HG02610 (cell line): ENCODE data around the gene ARF3.

Source experiments
- ATAC-seq: cut with Tn5 transposase; IDR thresholded peaks from one replicate; pipeline ENCODE4 v1.9.1; 2021; ENCODE audit warnings: mild to moderate bottlenecking, moderate library complexity; ENCODE audit not compliant: unreplicated experiment

Gene ARF3

GRCh38 chr12:48982397-48983080, 25.3 kb upstream of the ARF3 start:
- no peak for ATAC-seq

GRCh38 chr12:48981757-48982157, 24.5 kb upstream of the ARF3 start:
- ATAC-seq, result no peak

GRCh38 chr12:48980953-48981756, 23.9 kb upstream of the ARF3 start:
- no peak for ATAC-seq

GRCh38 chr12:48980389-48980952, 23.2 kb upstream of the ARF3 start:
- ATAC-seq, result no peak

- ATAC-seq, result no peak
Measured at GRCh38 chr12:48979602-48980388, 22.5 kb upstream of the ARF3 start.

GRCh38 chr12:48978741-48979601, 21.7 kb upstream of the ARF3 start:
- ATAC-seq, result no peak

GRCh38 chr12:48978291-48978740, 21.0 kb upstream of the ARF3 start, which contains the start of gene WNT1:
TSS of gene WNT1 (plus strand) at chr12:48978322. CDS start at chr12:48978651, 329 bp downstream.
- no peak for ATAC-seq

GRCh38 chr12:48977290-48978281, 20.3 kb upstream of the ARF3 start:
- no peak for ATAC-seq

- ATAC-seq, result no peak
Measured at GRCh38 chr12:48973941-48974673, 16.8 kb upstream of the ARF3 start.

- ATAC-seq, result no peak
Measured at GRCh38 chr12:48973531-48973930, 16.2 kb upstream of the ARF3 start.

GRCh38 chr12:48972952-48973483, 15.7 kb upstream of the ARF3 start:
- ATAC-seq, result no peak

GRCh38 chr12:48972213-48972951, 15.1 kb upstream of the ARF3 start:
- ATAC-seq, result no peak

- no peak for ATAC-seq
Measured at GRCh38 chr12:48970702-48971334, 13.5 kb upstream of the ARF3 start.

- no peak for ATAC-seq
Measured at GRCh38 chr12:48969833-48970701, 12.8 kb upstream of the ARF3 start.

- ATAC-seq, result no peak
Measured at GRCh38 chr12:48969160-48969771, 12.0 kb upstream of the ARF3 start.
